K562 (cell line): ENCODE data around the gene YOD1. TPM values are rescaled to one million over a fixed set of nuclear protein-coding genes. Genes with fewer than 3 reads are reported as not detected.

Source experiments
- ARID4B ChIP-seq: sonication (generic); formaldehyde crosslinking; IDR thresholded peaks from 2 replicates; pipeline ENCODE4 v1.8.0; 2022; ENCODE audit warnings: mild to moderate bottlenecking, missing genetic modification reagents
- CTBP1 ChIP-seq: fragments of 450-650 bp; IDR thresholded peaks from 2 replicates; pipeline ENCODE4 v1.6.1; 2016; ENCODE audit warnings: borderline replicate concordance
- CXXC5 ChIP-seq: fragments of 250-450 bp; sonication (Bioruptor Pico); IDR thresholded peaks from 2 replicates; pipeline ENCODE4 v1.8.0; 2022; ENCODE audit warnings: inconsistent platforms, mild to moderate bottlenecking, moderate library complexity
- E2F3 ChIP-seq: fragments of 250-450 bp; sonication (Bioruptor Pico); IDR thresholded peaks from 2 replicates; pipeline ENCODE4 v1.4.0; 2020; ENCODE audit warnings: mild to moderate bottlenecking
- GABPB1 ChIP-seq: sonication (generic); formaldehyde crosslinking; IDR thresholded peaks from 2 replicates; pipeline ENCODE4 v1.8.0; 2022; ENCODE audit warnings: mild to moderate bottlenecking, missing genetic modification reagents
- GABPB2 ChIP-seq: fragments of 250-450 bp; sonication (Bioruptor Pico); conservative IDR thresholded peaks from 2 replicates; pipeline ENCODE4 v1.5.1; 2021; ENCODE audit warnings: mild to moderate bottlenecking
- KDM1A ChIP-seq, 2 experiments: fragments of 450-650 bp; IDR thresholded peaks; 2 replicates each; pipeline ENCODE4 v1.6.1; 2016; ENCODE audit warnings: mild to moderate bottlenecking in 2 of 2
- KDM2B ChIP-seq: fragments of 250-450 bp; sonication (Bioruptor Pico); IDR thresholded peaks from 2 replicates; pipeline ENCODE4 v1.8.0; 2021; ENCODE audit warnings: mild to moderate bottlenecking, moderate library complexity
- KDM5B ChIP-seq: fragments of 200-600 bp; sonication (generic); IDR thresholded peaks from 2 replicates; pipeline ENCODE4 v1.6.1; 2012; ENCODE audit warnings: low read depth, mild to moderate bottlenecking, moderate library complexity, low read length, control low read depth, inconsistent platforms; ENCODE audit not compliant: insufficient replicate concordance
- L3MBTL2 ChIP-seq: fragments of 450-650 bp; IDR thresholded peaks from 2 replicates; pipeline ENCODE4 v1.6.1; 2016; ENCODE audit warnings: mild to moderate bottlenecking, moderate library complexity
- MYNN ChIP-seq, 2 experiments: sonication (generic); formaldehyde crosslinking in 1 of 2; IDR thresholded peaks; 2 replicates each; pipeline versions ENCODE4 v1.5.0 to v1.6.1; 2016 to 2020; ENCODE audit warnings: antibody characterized with exemption in 1 of 2, missing genetic modification reagents in 1 of 2
- NFYB ChIP-seq: IDR thresholded peaks from 2 replicates; pipeline ENCODE4 v1.6.1; 2011; ENCODE audit warnings: mild to moderate bottlenecking, moderate library complexity; ENCODE audit not compliant: insufficient read length; ENCODE audit errors: extremely low read depth
- POU5F1 ChIP-seq: fragments of 150-350 bp; IDR thresholded peaks from 2 replicates; pipeline ENCODE4 v1.6.1; 2014; ENCODE audit warnings: borderline replicate concordance, low read length, low read depth, mild to moderate bottlenecking; ENCODE audit not compliant: partially characterized antibody
- RAD51 ChIP-seq: fragments of 450-650 bp; IDR thresholded peaks from 2 replicates; pipeline ENCODE4 v1.7.1; 2016; ENCODE audit warnings: low read depth, mild to moderate bottlenecking, borderline replicate concordance
- RBM14 ChIP-seq: fragments of 200-400 bp; formaldehyde crosslinking; IDR thresholded peaks from 2 replicates; pipeline ENCODE4 v1.6.1; 2018; ENCODE audit warnings: low read depth, mild to moderate bottlenecking, low read length, moderate library complexity, borderline replicate concordance; ENCODE audit not compliant: insufficient read depth
- USF1 ChIP-seq: sonication (generic); formaldehyde crosslinking; IDR thresholded peaks from 2 replicates; pipeline ENCODE4 v1.9.0; 2022; ENCODE audit warnings: mild to moderate bottlenecking, missing genetic modification reagents
- USF2 ChIP-seq: sonication (generic); formaldehyde crosslinking; IDR thresholded peaks from 2 replicates; pipeline ENCODE4 v1.5.0; 2020; ENCODE audit warnings: missing genetic modification reagents
- ZBTB17 ChIP-seq: fragments of 450-650 bp; formaldehyde crosslinking; IDR thresholded peaks from 2 replicates; pipeline ENCODE4 v1.4.0; 2020; ENCODE audit warnings: mild to moderate bottlenecking
- ZNF511 ChIP-seq: sonication (generic); formaldehyde crosslinking; IDR thresholded peaks from 2 replicates; pipeline ENCODE4 v1.8.0; 2022; ENCODE audit warnings: mild to moderate bottlenecking, missing genetic modification reagents
- polyA plus RNA-seq, 8 experiments: library from polyadenylated mRNA; depleted of rRNA in 4 of 8; stranded (reverse) in 5 of 8; unstranded in 3 of 8; fragments of >200 nt; fragmentation: Nextera tagmentation in 2 of 8; fragmentation: Illumina TruSeq in 1 of 8; extraction: Ambion mirVana in 2 of 8; extraction: Trizol in 1 of 8; gene quantifications; 2 replicates each; pipeline versions ENCODE4 v1.2.1 to v1.2.3, GENCODE V29; 2011 to 2014; ENCODE audit warnings: inconsistent platforms in 1 of 8, missing spikeins in 1 of 8
- total RNA-seq, 7 experiments: library from RNA; depleted of rRNA in 6 of 7; stranded (reverse); fragments of >200 nt in 6 of 7; fragmentation: Illumina TruSeq in 2 of 7; extraction: Trizol in 2 of 7; gene quantifications; 2 replicates each; pipeline versions ENCODE4 v1.2.1 to v1.2.3, GENCODE V29; 2011 to 2021; ENCODE audit warnings: low replicate concordance in 1 of 7

Gene YOD1
- total and polyA plus RNA-seq, 9 of the 15 experiments (the other 6 are each of a cell fraction or from before 2014, with no cell fraction given): 18.2 to 78.1 (median 46.9) TPM

GRCh38 chr1:207052911-207053769, 2.1 kb upstream of the YOD1 start, which contains the start of gene PFKFB2 (continued):
- peak; percentile 90 for TF ChIP-seq USF1 (CRISPR knock-in tag)
- no peak for TF ChIP-seq E2F3 (CRISPR knock-in tag)
- TF ChIP-seq CTBP1: peak; percentile 93
- peak; percentile 87 for TF ChIP-seq RAD51
- TF ChIP-seq KDM2B (CRISPR knock-in tag): peak; percentile 77; the same call in 1 of the 2 replicates
- TF ChIP-seq MYNN (IDR thresholded peaks at IDR 0.05): peak; percentile 81; the same call in 1 of the 2 replicates
- TF ChIP-seq MYNN (CRISPR knock-in tag; IDR thresholded peaks at IDR 0.05): no peak
- peak; percentile 92 for TF ChIP-seq KDM5B
- TF ChIP-seq KDM1A (IDR thresholded peaks at IDR 0.05): no peak
- TF ChIP-seq NFYB: peak; percentile 36
- no peak for TF ChIP-seq ZNF511 (CRISPR knock-in tag)
- no peak; the same call in 1 of the 2 replicates for TF ChIP-seq USF2 (CRISPR knock-in tag)
- no peak for TF ChIP-seq ARID4B (CRISPR knock-in tag)
- peak; percentile 39; the same call in 1 of the 2 replicates for TF ChIP-seq ZBTB17
- TF ChIP-seq POU5F1: no peak
- peak; percentile 90 for TF ChIP-seq L3MBTL2
- peak; percentile 88 for TF ChIP-seq CXXC5 (CRISPR knock-in tag)
- TF ChIP-seq GABPB2 (CRISPR knock-in tag): no peak; the same call in 1 of the 2 replicates
- no peak for TF ChIP-seq RBM14
- peak; percentile 77 for TF ChIP-seq GABPB1 (CRISPR knock-in tag)
